GM18508 (cell line): Measurements from ENCODE around the gene ALDH1L1.
"Not testable (repeated sequence)": the region's sequence is repeated elsewhere in the genome, so short reads cannot be mapped to it uniquely, and the experiment has no call there.

Experiments used
- ATAC-seq: cut with Tn5 transposase; IDR thresholded peaks from one replicate; pipeline ENCODE4 v1.9.1; 2021; ENCODE audit warnings: moderate number of reproducible peaks; ENCODE audit not compliant: insufficient read depth, unreplicated experiment

The ALDH1L1 gene

DNA sequence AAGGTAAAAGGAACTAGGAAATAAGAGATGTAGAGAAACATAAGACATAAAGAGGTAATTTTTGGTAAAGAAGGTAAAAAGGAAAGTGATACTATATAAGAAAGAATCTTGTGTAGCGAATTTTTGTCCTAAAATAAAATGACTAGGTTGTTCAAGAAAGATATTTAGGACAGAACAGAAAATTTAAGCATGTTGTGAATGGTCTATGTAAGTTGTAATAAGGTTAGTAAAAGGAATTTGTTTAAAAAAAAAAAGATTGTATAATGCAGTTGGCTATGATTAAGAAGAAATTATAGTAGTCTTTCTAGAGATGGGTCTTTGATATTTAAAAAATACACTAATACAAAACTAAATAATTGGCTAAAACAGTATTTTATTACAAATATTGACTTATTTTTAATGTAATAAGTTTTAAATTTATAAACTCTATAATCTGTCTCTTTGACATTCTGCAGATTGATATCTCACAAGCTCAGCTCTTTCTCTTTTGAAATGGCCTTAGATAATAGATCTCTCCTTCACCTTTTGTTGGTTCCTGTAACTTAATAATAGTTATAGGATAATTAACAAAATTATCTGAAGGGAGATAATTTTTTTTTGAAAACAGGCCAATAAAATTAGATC, 92.7 kb downstream of the ALDH1L1 start:
- ATAC-seq, result no peak

DNA sequence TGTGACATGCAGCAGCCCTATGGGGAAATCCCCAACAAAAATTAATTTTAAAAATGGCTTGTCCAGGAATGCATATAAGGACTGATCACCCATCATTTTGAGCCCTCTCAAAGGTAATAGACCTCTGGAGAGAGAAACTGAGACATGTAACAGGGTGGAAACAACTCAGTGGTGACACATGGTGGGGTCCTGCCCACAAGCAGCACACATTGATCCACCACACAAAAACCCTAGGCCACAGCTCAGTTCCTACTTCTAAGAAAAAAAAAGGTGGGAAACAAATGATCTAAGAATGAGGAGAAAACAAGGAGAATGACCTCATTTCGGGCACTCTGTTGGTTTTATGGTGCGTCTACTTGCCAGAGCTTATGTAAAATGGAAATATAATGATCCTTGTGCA, 94.5 kb downstream of the ALDH1L1 start:
- no peak for ATAC-seq

GRCh38 chr3:126085276-126085675, 95.1 kb downstream of the ALDH1L1 start:
- ATAC-seq, result no peak

- no peak for ATAC-seq
Measured at GRCh38 chr3:126084768-126085180, 95.6 kb downstream of the ALDH1L1 start.

DNA sequence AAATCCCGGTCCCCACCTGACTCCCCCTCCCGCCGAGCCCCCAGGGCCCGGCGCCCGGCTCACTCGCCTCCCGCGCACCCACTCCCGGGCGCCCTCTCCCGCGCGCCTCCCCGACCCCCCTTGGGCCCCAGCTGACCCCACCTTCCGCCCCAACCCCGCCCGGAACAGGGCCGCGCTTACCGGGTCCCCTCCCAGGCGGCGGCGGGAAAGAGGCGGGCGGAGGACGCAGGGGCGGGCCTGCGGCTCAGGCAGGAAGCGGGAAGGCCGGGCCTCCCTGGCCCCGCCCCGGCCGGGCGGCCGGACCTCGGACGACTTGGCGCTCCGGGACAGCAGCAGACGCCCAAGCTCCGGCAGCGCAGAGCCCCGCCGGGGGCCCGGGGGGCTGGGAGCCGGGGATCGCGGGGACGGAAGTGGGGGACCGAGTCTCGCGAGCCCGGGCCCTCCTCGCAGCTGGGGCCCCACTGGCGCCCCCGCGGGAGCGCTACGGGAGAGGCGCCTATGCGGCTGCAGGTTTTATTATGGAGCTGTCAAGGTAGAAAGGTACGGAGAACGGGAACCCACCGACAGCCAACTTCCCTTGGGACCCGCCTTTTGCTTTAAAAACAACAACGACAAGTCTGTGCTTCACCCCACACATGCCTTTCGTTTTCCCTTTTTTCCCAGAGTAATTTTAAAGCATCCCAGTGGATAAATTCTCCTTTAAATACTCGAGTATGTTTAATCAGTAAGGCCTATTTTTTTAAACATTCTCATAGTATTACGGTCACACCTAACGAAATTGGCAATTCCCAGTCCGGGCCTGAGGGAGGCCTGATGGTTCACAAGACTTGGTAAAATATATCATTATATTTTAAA, 96.2 kb downstream of the ALDH1L1 start, which contains the start of gene SLC41A3:
TSS of gene SLC41A3 (minus strand) at position 212 of the 855 bp plus-strand sequence. CDS start 15,905 bp downstream, outside the sequence.
- ATAC-seq, result no peak

GRCh38 chr3:126083511-126083912, 96.9 kb downstream of the ALDH1L1 start:
- no peak for ATAC-seq

DNA sequence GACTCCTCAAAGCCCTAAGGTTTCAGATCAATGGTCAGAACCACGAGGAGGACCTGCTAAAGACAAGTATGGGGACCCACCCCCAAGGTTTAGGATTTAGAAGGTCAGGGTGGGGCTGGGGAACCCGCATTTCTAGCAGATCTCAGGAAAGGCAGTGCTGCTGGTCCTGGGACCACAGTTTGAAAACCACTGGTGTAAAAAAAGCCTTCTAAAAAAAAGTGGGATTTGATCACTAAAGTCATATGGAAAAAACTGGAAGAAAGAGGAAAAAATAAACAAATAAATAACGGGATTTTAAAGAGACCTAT, 97.3 kb downstream of the ALDH1L1 start:
- no peak for ATAC-seq

GRCh38 chr3:126082362-126083137, 97.8 kb downstream of the ALDH1L1 start:
- no peak for ATAC-seq

- no peak for ATAC-seq
Measured at GRCh38 chr3:126081618-126082361, 98.6 kb downstream of the ALDH1L1 start.

DNA sequence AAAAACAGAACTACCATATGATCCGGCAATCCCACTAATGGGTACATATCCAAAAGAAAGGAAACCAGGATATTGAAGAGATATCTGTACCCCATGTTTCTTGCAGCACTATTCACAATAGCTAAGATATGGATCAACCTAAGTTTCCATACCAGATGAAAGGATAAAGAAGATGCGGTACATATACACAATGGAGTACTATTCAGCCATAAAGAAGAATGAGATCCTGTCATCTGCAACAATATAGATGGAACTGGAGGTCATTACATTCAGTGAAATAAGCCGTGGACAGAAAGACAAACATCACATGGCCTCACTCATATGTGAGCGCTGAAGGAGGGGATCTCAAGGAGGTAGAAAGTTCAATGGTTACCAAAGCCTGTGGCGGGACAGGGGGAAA, 99.4 kb downstream of the ALDH1L1 start:
- no peak for ATAC-seq

GRCh38 chr3:126078866-126079265, 101.5 kb downstream of the ALDH1L1 start:
- no peak for ATAC-seq

DNA sequence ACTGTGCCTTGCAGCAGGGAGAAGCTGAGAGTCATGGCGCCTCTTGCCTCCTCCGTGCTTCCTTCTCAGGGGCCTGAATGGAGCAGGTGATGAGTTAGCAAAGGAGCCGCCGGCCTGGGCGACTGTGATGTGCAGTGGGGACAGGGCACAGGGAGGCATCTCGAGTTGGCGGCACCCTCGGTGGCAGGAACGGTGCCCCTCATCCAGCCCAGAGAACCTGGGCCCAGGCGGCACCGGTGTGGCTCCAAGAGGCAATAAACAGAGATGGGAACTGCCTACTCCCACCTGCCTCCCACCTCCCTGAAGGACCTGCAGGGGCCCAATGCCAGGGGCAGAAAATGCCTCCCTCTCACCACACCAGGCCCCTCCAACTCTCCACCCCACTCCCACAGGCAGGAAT, 102.6 kb downstream of the ALDH1L1 start:
- no peak for ATAC-seq

GRCh38 chr3:126076140-126076539, 104.2 kb downstream of the ALDH1L1 start:
- no peak for ATAC-seq

GRCh38 chr3:126070146-126070545, 110.2 kb downstream of the ALDH1L1 start:
- no peak for ATAC-seq

GRCh38 chr3:126067959-126068358, 112.4 kb downstream of the ALDH1L1 start:
- ATAC-seq, result no peak

DNA sequence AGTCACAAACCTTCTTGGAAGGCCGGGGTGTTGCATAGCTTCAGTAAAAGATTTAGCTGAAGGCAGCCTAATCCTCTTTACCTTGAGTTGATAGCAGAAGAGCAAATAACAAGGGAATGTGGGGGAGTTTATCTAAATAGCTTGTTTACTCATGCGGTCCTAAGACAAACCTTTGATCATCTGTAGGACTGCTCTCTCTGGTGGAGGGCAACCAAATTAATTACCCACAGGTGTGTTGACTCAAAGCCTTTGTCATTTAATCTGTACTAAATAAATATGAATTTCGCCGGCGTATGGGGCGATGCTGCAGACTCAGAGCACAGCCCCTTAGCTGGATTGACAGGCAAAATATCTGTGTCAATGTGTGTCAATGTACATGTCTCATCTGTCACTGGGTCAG, 113.7 kb downstream of the ALDH1L1 start:
- ATAC-seq, result not testable (repeated sequence)

DNA sequence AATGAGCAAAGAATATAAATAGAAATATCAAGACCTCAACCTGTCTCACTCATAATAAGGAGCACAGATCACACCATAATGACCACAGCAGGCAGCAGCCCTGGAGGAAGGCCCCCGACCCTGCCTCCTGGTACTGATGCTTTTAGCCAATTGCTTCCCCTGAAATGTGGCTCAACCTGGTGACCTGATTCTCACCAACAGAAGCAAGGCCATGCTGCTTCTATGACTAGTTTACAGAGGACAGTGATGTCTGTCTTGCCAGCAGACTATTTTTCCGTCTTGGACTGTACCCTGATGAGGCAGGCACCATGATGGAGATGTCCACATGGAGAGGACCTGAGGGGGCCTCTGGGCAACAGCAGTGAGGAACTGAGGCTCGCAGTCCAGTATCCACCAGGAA, 114.5 kb downstream of the ALDH1L1 start:
- no peak for ATAC-seq

GRCh38 chr3:126064627-126065258, 115.6 kb downstream of the ALDH1L1 start:
- no peak for ATAC-seq

- no peak for ATAC-seq
Measured at GRCh38 chr3:126063358-126063965, 116.9 kb downstream of the ALDH1L1 start.
